ENCODE measurements around the gene PDE6C.

PDE6C gene

GRCh38 chr10:93630625-93631557 lies 18.6 kb downstream of the PDE6C start:
- H3K27ac ChIP-seq, result no peak overlapping the region

GRCh38 chr10:93639791-93640190 lies 27.5 kb downstream of the PDE6C start:
- Histone ChIP-seq H3K9ac (ENCODE audit: insufficient read length) (no peak overlapping the region), H3K36me3 (ENCODE audit: insufficient read depth, low read length) (no peaks in the 10 kb centered on the region), H3K4me3 (no peak overlapping the region), H3K9me3 (ENCODE audit: low read depth, low read length) (no peaks in the 10 kb centered on the region), H3K27ac (no peak overlapping the region)
- TF ChIP-seq FOXP2 (optimal IDR thresholded peaks at IDR 0.05; ENCODE audit: control extremely low read depth, extremely low read length, insufficient read depth) (no peak), EZH2 (IDR thresholded peaks at IDR 0.05) (no peak), POLR2AphosphoS5 (IDR thresholded peaks at IDR 0.05; ENCODE audit: borderline replicate concordance, low read depth, low read length) (no peak)
- no peak for DNase-seq (ENCODE audit: low read depth, low spot score)

More at GRCh38 chr10:93630625-93631557, 18.6 kb downstream of the PDE6C start:
- Histone ChIP-seq H3K9me3 (ENCODE audit: low read depth, low read length) (no peaks in the 10 kb centered on the region), H3K36me3 (ENCODE audit: insufficient read depth, low read length) (no peaks in the 10 kb centered on the region), H3K9ac (ENCODE audit: insufficient read length) (no peak overlapping the region), H3K4me3 (no peak overlapping the region)
- TF ChIP-seq EZH2 (IDR thresholded peaks at IDR 0.05) (no peak), FOXP2 (optimal IDR thresholded peaks at IDR 0.05; ENCODE audit: control extremely low read depth, extremely low read length, insufficient read depth) (no peak), POLR2AphosphoS5 (IDR thresholded peaks at IDR 0.05; ENCODE audit: borderline replicate concordance, low read depth, low read length) (no peak)
- no peak for DNase-seq (ENCODE audit: low read depth, low spot score)

GRCh38 chr10:93652857-93653256 lies 40.5 kb downstream of the PDE6C start:
- no peaks in the 10 kb centered on the region for H3K9me3 ChIP-seq (ENCODE audit: low read depth, low read length)
- DNase-seq (ENCODE audit: low read depth, low spot score), result no peak
- no peak overlapping the region for H3K4me3 ChIP-seq
- H3K27ac ChIP-seq, result no peak overlapping the region
- H3K9ac ChIP-seq (ENCODE audit: insufficient read length), result no peak overlapping the region
- TF ChIP-seq FOXP2 (optimal IDR thresholded peaks at IDR 0.05; ENCODE audit: control extremely low read depth, extremely low read length, insufficient read depth) (no peak), EZH2 (IDR thresholded peaks at IDR 0.05) (no peak)
- no peaks in the 10 kb centered on the region for H3K36me3 ChIP-seq (ENCODE audit: insufficient read depth, low read length)

- no peaks in the 10 kb centered on the region for H3K36me3 ChIP-seq (ENCODE audit: insufficient read depth, low read length)
- H3K9me3 ChIP-seq (ENCODE audit: low read depth, low read length), result no peaks in the 10 kb centered on the region
- no peak for DNase-seq (ENCODE audit: low read depth, low spot score)
- H3K27ac ChIP-seq, result no peak overlapping the region
- TF ChIP-seq POLR2AphosphoS5 (IDR thresholded peaks at IDR 0.05; ENCODE audit: borderline replicate concordance, low read depth, low read length) (no peak), EZH2 (IDR thresholded peaks at IDR 0.05) (no peak), FOXP2 (optimal IDR thresholded peaks at IDR 0.05; ENCODE audit: control extremely low read depth, extremely low read length, insufficient read depth) (no peak)
- H3K4me3 ChIP-seq, result no peak overlapping the region
- H3K9ac ChIP-seq (ENCODE audit: insufficient read length), result no peak overlapping the region
Measured at GRCh38 chr10:93654201-93654600, 41.9 kb downstream of the PDE6C start.

GRCh38 chr10:93656155-93656554 lies 43.8 kb downstream of the PDE6C start:
- Histone ChIP-seq H3K9ac (ENCODE audit: insufficient read length) (no peak overlapping the region), H3K4me3 (no peak overlapping the region), H3K9me3 (ENCODE audit: low read depth, low read length) (no peaks in the 10 kb centered on the region), H3K36me3 (ENCODE audit: insufficient read depth, low read length) (no peaks in the 10 kb centered on the region), H3K27ac (no peak overlapping the region)
- DNase-seq (ENCODE audit: low read depth, low spot score), result no peak
- TF ChIP-seq EZH2 (IDR thresholded peaks at IDR 0.05) (no peak), POLR2AphosphoS5 (IDR thresholded peaks at IDR 0.05; ENCODE audit: borderline replicate concordance, low read depth, low read length) (no peak), FOXP2 (optimal IDR thresholded peaks at IDR 0.05; ENCODE audit: control extremely low read depth, extremely low read length, insufficient read depth) (no peak)

GRCh38 chr10:93657757-93658156 lies 45.4 kb downstream of the PDE6C start:
- no peaks in the 10 kb centered on the region for H3K9me3 ChIP-seq (ENCODE audit: low read depth, low read length)

GRCh38 chr10:93666030-93666429 lies 53.7 kb downstream of the PDE6C start:
- H3K27ac ChIP-seq, result no peak overlapping the region
- H3K9ac ChIP-seq (ENCODE audit: insufficient read length), result no peak overlapping the region
- DNase-seq (ENCODE audit: low read depth, low spot score), result no peak
- no peaks in the 10 kb centered on the region for H3K9me3 ChIP-seq (ENCODE audit: low read depth, low read length)
- no peak overlapping the region for H3K4me3 ChIP-seq
- peaks cover 4% of the 10 kb centered on the region; the same call in 1 of the 2 replicates for H3K36me3 ChIP-seq (ENCODE audit: insufficient read depth, low read length)
- TF ChIP-seq FOXP2 (optimal IDR thresholded peaks at IDR 0.05; ENCODE audit: control extremely low read depth, extremely low read length, insufficient read depth) (no peak), POLR2AphosphoS5 (IDR thresholded peaks at IDR 0.05; ENCODE audit: borderline replicate concordance, low read depth, low read length) (no peak), EZH2 (IDR thresholded peaks at IDR 0.05) (no peak)

More at GRCh38 chr10:93657757-93658156, 45.4 kb downstream of the PDE6C start:
- DNase-seq (ENCODE audit: low read depth, low spot score), result no peak
- Histone ChIP-seq H3K36me3 (ENCODE audit: insufficient read depth, low read length) (no peaks in the 10 kb centered on the region), H3K9ac (ENCODE audit: insufficient read length) (no peak overlapping the region), H3K4me3 (no peak overlapping the region), H3K27ac (no peak overlapping the region)
- TF ChIP-seq POLR2AphosphoS5 (IDR thresholded peaks at IDR 0.05; ENCODE audit: borderline replicate concordance, low read depth, low read length) (no peak), FOXP2 (optimal IDR thresholded peaks at IDR 0.05; ENCODE audit: control extremely low read depth, extremely low read length, insufficient read depth) (no peak), EZH2 (IDR thresholded peaks at IDR 0.05) (no peak)

GRCh38 chr10:93667795-93668194 lies 55.5 kb downstream of the PDE6C start:
- Histone ChIP-seq H3K36me3 (ENCODE audit: insufficient read depth, low read length) (peaks cover 4% of the 10 kb centered on the region; the same call in 1 of the 2 replicates), H3K27ac (no peak overlapping the region), H3K9me3 (ENCODE audit: low read depth, low read length) (no peaks in the 10 kb centered on the region), H3K9ac (ENCODE audit: insufficient read length) (no peak overlapping the region), H3K4me3 (no peak overlapping the region)
- DNase-seq (ENCODE audit: low read depth, low spot score), result no peak
- TF ChIP-seq POLR2AphosphoS5 (IDR thresholded peaks at IDR 0.05; ENCODE audit: borderline replicate concordance, low read depth, low read length), result no peak
- TF ChIP-seq EZH2 (IDR thresholded peaks at IDR 0.05), result no peak
- TF ChIP-seq FOXP2 (optimal IDR thresholded peaks at IDR 0.05; ENCODE audit: control extremely low read depth, extremely low read length, insufficient read depth), result no peak

All from SK-N-MC (cell line).